Forelimb muscle (tissue), 1 donor: ENCODE data around the gene AP4S1. TPM values are rescaled to one million over a fixed set of nuclear protein-coding genes. Genes with fewer than 3 reads are reported as not detected.

Experiments
- DNase-seq: peaks from one replicate; pipeline ENCODE4 v3.0.0-alpha.2; 2013; ENCODE audit warnings: low read depth
- polyA plus RNA-seq: library from polyadenylated mRNA; unstranded; fragments of 120-200 nt; gene quantifications from one replicate; pipeline ENCODE4 v1.2.1, GENCODE V29; 2013; ENCODE audit not compliant: insufficient read length

The AP4S1 gene
- polyA plus RNA-seq, 1 donor, result 13.5 TPM

DNA sequence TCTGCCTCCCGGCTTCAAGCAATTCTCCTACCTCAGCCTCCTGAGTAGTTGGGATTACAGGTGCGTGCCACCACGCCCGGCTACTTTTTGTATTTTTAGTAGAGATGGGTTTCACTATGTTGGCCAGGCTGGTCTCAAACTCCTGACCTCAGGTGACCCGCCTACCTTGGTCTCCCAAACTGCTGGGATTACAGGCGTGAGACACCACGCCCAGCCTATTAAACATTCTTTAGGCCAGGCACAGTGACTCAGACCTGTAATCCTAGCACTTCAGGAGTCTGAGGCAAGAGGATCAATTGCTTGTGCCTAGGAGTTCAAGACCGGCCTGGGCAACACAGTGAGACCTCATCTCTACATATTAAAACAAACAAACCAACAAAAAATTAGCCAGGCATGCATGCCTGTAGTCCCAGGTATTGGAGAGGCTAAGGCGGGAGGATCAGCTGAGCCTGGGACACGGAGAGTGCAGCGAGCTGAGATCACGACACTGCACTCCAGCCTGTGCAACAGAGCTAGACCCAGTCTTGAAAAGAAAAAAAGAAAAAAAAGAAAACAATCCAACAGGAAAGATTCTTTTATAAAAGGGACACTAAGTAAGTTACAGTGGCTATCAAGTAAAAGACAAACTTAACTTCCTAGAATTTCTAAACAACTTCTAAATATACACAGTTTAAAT lies 111.9 kb downstream of the AP4S1 start:
- no peak for DNase-seq

DNA sequence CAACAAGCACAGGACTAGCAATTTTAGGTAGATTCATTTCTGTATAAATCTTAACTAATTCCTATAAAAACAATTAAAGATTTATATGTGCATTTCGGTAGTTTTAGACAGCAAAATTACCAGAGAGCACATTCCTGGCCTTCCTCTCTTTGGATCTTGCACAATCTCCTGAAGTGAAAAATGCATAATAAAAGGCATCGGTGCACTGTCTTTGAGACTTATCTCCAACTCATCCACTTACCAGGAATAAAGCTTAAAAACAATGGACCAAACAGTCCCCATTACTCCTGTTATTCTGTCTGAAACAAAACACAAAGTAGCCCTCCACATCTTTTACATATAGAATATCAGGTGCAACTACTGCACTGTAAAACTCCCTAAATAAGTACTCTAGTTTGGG lies 112.9 kb downstream of the AP4S1 start:
- DNase-seq, result no peak

DNA sequence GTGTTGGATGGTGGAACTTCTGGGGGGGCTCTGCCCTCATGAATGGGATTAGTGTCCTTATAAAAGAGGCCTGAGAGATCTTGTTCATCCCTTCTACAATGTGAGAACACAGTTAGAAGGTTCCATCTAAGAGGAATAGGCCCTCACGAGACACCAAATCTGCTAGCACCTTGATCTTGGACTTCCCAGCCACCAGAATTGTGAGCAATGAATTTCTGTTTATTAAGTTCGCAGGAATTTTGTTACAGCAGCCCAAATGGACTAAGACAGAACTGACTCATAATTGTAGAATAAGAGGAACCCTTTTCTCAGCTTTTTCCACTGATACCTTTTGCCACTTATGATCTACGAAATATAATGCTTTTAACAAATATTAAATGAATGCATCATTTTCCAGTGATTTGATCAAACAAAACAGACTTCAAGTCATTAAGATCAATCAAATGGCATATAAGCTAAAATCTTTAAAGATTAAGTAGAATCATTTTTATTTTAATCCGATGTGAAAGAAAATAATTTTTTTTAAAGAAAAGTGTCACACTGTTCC lies 113.9 kb downstream of the AP4S1 start:
- DNase-seq, result no peak

DNA sequence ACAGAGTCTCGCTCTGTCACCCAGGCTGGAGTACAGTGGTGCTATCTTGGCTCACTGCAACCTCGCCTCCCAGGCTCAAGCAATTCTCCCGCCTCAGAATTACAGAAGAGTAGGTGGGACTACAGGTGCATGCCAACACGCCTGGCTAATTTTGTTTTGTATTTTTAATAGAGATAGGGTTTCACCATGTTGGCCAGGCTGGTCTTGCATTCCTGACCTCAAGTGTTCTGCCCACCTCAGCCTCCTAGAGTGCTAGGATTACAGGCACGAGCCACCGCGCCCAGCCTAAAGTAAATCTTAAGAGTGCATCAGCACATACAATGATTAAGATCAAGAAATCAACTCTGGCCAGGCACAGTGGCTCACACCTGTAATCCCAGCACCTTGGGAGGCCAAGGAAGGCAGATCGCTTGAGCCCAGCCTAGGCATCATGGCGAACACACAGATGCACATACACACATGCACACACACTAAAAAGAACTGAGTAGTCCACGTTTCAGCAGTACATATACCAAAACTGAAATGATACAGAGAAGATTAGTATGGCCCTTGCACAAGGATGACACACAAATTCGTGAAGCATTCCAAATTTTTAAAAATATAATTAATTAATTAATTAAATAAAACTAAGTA lies 117.1 kb downstream of the AP4S1 start:
- DNase-seq, result no peak

Other genes starting within 250 kb of the AP4S1 start
- 6.9 TPM for gene COCH, start 151.1 kb upstream of the AP4S1 start, polyA plus RNA-seq
- 47.6 TPM for gene STRN3, start 730 bp downstream of the AP4S1 start, polyA plus RNA-seq
- gene HECTD1, start 182.1 kb downstream of the AP4S1 start, polyA plus RNA-seq, result 105 TPM